Measurements from ENCODE around the gene ANOS1. TPM values are rescaled to one million over a fixed set of nuclear protein-coding genes. Genes with fewer than 3 reads are reported as not detected.
"Not testable (repeated sequence)": the region's sequence is repeated elsewhere in the genome, so short reads cannot be mapped to it uniquely, and the experiment has no call there.

The ANOS1 gene
- total RNA-seq, 1 donor from 2014 or later: 45.7 TPM

- Mint-ChIP-seq H3K36me3 (no peaks in the 10 kb centered on the region), H3K9me3 (no peaks in the 10 kb centered on the region), H3K27ac (no peak overlapping the region), H3K4me3 (no peak overlapping the region), H3K27me3 (ENCODE audit: insufficient read depth, low read depth) (peaks cover 2% of the 10 kb centered on the region), H3K4me1 (no peaks in the 10 kb centered on the region)
- H4K20me1 ChIP-seq (ENCODE audit: low read depth): no peaks in the 10 kb centered on the region
- DNase-seq (ENCODE audit: low spot score): no peak
- H3K27ac ChIP-seq: no peak overlapping the region
- H3K9me3 ChIP-seq (ENCODE audit: low read depth): no peaks in the 10 kb centered on the region
- no peaks in the 10 kb centered on the region for H3K27me3 ChIP-seq
- H3K4me3 ChIP-seq: no peak overlapping the region
- H2AFZ ChIP-seq (replicated peaks): no peak overlapping the region
- no peaks in the 10 kb centered on the region for H3K4me1 ChIP-seq
- TF ChIP-seq CTCF (IDR thresholded peaks at IDR 0.05): no peak
- no peak for TF ChIP-seq EZH2phosphoT487 (IDR thresholded peaks at IDR 0.05)
- TF ChIP-seq EZH2 (IDR thresholded peaks at IDR 0.05): no peak
- H3K4me2 ChIP-seq: no peak overlapping the region
- no peaks in the 10 kb centered on the region for H3F3A ChIP-seq (ENCODE audit: low read depth)
- no peaks in the 10 kb centered on the region for H3K36me3 ChIP-seq
- no peak overlapping the region for H3K9ac ChIP-seq
- H3K79me2 ChIP-seq (ENCODE audit: low read depth): no peaks in the 10 kb centered on the region
These were observed 227.5 kb downstream of the ANOS1 start for GRCh38 chrX:8504451-8504850.

GRCh38 chrX:8502101-8502500 lies 229.8 kb downstream of the ANOS1 start:
- H3K36me3 ChIP-seq; H3K4me1 Mint-ChIP-seq; H2AFZ ChIP-seq (replicated peaks); H3K4me2 ChIP-seq; DNase-seq (ENCODE audit: low spot score); H3K27me3 ChIP-seq; H3K79me2 ChIP-seq (ENCODE audit: low read depth); H3K4me1 ChIP-seq; H3K4me3 ChIP-seq; H3K9me3 ChIP-seq (ENCODE audit: low read depth); H3K4me3 Mint-ChIP-seq; H3F3A ChIP-seq (ENCODE audit: low read depth); H3K9ac ChIP-seq; H3K27ac ChIP-seq; H3K36me3 Mint-ChIP-seq; H3K27ac Mint-ChIP-seq; H3K9me3 Mint-ChIP-seq; H3K27me3 Mint-ChIP-seq (ENCODE audit: insufficient read depth, low read depth); H4K20me1 ChIP-seq (ENCODE audit: low read depth): not testable (repeated sequence)

- no peak for DNase-seq (ENCODE audit: low spot score)
- Histone ChIP-seq H3F3A (ENCODE audit: low read depth) (no peaks in the 10 kb centered on the region), H3K27ac (no peak overlapping the region), H3K27me3 (no peaks in the 10 kb centered on the region), H3K9me3 (ENCODE audit: low read depth) (no peaks in the 10 kb centered on the region), H3K36me3 (no peaks in the 10 kb centered on the region), H3K4me1 (no peaks in the 10 kb centered on the region), H3K4me2 (no peak overlapping the region), H3K4me3 (no peak overlapping the region), H3K79me2 (ENCODE audit: low read depth) (no peaks in the 10 kb centered on the region), H4K20me1 (ENCODE audit: low read depth) (no peaks in the 10 kb centered on the region), H3K9ac (no peak overlapping the region), H2AFZ (replicated peaks) (no peak overlapping the region)
- no peak overlapping the region for H3K27ac Mint-ChIP-seq
- peaks cover 3% of the 10 kb centered on the region for H3K4me1 Mint-ChIP-seq
- no peaks in the 10 kb centered on the region for H3K9me3 Mint-ChIP-seq
- H3K36me3 Mint-ChIP-seq: no peaks in the 10 kb centered on the region
- TF ChIP-seq EZH2 (IDR thresholded peaks at IDR 0.05) (no peak), EZH2phosphoT487 (IDR thresholded peaks at IDR 0.05) (no peak), CTCF (IDR thresholded peaks at IDR 0.05) (no peak)
- H3K27me3 Mint-ChIP-seq (ENCODE audit: insufficient read depth, low read depth): no peaks in the 10 kb centered on the region
- no peak overlapping the region for H3K4me3 Mint-ChIP-seq
These were observed 231.7 kb downstream of the ANOS1 start for GRCh38 chrX:8500203-8500602.

GRCh38 chrX:8495036-8495435 lies 236.9 kb downstream of the ANOS1 start:
- not testable (repeated sequence) for H3K36me3 ChIP-seq; H3K4me1 Mint-ChIP-seq; H3K27me3 Mint-ChIP-seq (ENCODE audit: insufficient read depth, low read depth); H3K4me3 ChIP-seq; H3K9ac ChIP-seq; H3K27ac Mint-ChIP-seq; H3K27ac ChIP-seq; DNase-seq (ENCODE audit: low spot score); H3F3A ChIP-seq (ENCODE audit: low read depth); H3K9me3 Mint-ChIP-seq; H2AFZ ChIP-seq (replicated peaks); H3K4me2 ChIP-seq; H3K9me3 ChIP-seq (ENCODE audit: low read depth); H4K20me1 ChIP-seq (ENCODE audit: low read depth); H3K4me1 ChIP-seq; H3K79me2 ChIP-seq (ENCODE audit: low read depth); H3K27me3 ChIP-seq; H3K4me3 Mint-ChIP-seq; H3K36me3 Mint-ChIP-seq

All from neural progenitor cell (in vitro differentiated cells).